LoVo (cell line): Measurements from ENCODE around the gene HMGCS1.
"Not testable (repeated sequence)": the region's sequence is repeated elsewhere in the genome, so short reads cannot be mapped to it uniquely, and the experiment has no call there.

ENCODE experiments used
- DNase-seq: peaks from one replicate; pipeline ENCODE4 v3.0.0-alpha.2; 2016; ENCODE audit warnings: low spot score

HMGCS1 gene

DNA sequence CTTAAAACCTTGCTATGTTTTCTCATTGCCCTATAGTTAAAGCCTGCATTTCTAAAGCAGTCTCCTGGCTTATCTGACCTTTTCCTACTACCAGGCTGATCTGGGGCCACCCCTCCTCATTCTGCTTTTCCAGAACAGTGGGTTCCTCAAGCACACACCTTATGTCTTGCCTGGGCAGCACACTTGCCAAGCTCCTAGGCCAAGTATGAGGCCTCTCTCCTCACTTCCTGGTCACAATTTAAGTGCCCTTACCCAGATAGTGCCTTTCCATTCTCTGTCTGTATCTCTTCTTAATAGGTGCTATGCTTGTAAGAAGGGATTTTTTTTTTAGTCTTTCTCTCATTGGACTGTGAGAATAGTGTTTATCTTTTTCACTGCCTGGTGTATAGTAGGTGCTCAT, 39.7 kb downstream of the HMGCS1 start:
- no peak for DNase-seq

DNA sequence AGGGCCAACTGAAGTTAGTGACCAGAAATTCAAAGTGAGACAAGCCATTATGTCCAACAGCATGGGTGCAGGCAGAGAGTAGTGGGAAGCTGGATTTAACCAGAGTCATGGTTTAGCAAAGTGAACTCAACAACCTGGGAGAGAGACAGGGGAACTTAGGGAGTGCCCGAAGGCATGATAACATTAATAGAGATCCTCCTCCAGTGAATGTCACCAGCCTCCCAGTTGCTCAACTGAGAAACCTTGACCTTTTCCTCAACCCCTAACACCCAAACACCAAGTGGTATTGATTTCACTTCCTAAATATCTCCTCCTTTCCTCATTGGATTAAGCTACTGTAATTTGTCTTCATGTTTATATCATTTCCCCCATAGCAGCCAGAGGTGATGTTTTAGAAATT, 42.6 kb downstream of the HMGCS1 start:
- DNase-seq, result no peak

DNA sequence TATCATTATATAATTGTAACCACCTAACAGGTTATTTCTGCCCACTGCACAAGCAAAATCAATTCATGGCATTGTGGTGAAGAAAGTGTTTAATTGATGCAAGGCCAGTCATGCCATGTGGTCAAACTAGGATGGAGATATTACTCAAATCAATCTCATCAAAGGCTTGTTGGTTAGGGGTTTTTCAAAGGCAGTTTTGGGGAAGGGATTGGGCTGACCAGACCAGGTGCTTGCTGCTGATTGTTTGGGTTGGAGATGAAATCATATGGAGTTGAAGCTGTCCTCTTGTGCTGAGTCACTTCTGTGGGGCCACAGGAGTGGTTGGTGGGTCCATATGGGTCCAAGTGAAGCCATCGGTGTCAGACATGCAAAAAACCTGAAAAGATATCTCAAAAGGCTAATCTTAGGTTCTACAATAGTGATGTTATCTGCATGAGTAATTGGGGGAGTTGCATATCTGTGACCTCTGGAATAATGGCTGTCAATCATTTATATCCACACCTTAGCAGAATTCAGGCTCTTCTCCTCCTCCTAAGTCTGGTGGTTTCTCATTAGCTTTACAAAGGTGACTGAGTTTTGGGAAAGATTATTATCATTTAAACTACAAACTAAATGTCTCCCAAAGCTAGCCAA, 44.9 kb downstream of the HMGCS1 start:
- DNase-seq, result no peak

DNA sequence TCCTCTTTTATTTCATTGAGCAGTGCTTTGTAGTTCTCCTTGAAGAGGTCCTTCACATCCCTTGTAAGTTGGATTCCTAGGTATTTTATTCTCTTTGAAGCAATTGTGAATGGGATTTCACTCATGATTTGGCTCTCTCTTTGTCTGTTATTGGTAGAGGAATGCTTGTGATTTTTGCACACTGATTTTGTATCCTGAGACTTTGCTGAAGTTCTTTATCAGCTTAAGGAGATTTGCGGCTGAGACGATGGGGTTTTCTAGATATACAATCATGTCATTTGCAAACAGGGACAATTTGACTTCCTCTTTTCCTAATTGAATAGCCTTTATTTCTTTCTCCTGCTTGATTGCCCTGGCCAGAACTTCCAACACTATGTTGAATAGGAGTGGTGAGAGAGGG, 50.9 kb downstream of the HMGCS1 start:
- not testable (repeated sequence) for DNase-seq

DNA sequence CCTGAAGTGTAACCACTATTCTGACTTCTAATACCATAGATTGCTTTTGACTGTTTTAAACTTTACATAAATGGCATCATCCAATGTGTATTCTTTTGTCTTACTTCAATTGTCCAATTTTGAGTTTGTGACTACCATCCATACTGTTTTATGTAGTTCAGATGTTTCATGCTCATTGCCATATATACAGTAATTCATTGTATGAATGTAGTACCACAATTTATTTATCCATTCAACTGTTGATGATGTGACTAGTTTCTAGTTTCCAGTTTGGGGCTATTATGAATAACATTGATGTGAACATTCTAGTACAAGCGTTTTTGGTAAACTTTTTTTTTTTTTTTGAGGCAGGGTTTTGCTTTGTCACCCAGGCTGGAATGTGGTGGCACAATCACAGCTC, 55.1 kb downstream of the HMGCS1 start:
- DNase-seq, result no peak

DNA sequence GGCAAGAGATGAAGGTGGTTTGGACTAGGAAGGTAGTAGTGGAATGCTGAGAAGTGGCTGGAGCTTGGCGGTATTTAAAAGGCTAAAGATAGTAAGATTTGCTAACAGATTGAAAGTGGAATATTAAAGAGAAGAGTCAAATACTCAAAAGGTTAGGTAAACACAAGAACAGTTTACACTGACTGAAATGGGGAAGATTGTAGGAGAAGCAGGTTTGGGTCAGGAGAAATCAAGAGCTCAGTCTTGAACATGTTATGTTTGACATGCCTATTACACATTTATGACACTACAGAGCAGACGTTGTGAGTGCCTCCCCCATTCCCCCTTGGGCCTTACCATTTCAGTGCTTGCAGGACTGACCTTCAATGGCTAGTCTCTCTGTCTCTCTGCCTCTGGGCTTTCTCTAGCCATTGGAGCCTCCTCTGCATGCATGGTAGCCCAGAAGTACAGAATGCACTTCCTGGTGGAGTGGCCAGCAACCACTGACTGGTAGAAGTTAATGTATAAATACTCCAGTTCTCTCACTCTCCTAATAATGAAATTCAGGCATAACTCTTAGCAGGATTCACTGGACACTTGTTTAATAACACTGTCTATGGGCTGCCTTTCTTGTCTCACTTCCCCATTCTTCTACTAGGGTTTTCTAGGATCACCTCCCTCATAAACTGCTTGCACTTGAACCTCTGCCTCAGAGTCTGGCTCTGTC, 56.8 kb downstream of the HMGCS1 start:
- no peak for DNase-seq

DNA sequence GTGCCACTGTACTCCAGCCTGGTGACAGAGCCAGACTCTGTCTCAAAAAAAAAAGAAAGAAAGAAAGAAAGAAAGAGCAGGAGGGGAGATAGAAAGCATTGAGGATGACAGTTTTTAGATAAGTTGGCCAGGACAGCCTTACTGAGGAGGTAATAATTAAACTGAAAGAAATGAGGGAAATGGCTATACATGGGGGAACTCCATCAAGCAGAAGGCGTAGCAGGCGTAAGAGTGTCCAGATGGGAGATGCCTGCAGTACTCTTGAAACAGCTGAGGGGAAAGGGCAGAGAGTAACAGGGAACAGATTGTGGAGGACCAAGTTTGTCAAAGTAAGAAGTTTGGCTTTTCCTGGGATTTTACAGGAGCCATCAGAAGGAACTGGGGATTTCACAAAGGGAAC, 57.5 kb downstream of the HMGCS1 start:
- no peak for DNase-seq

DNA sequence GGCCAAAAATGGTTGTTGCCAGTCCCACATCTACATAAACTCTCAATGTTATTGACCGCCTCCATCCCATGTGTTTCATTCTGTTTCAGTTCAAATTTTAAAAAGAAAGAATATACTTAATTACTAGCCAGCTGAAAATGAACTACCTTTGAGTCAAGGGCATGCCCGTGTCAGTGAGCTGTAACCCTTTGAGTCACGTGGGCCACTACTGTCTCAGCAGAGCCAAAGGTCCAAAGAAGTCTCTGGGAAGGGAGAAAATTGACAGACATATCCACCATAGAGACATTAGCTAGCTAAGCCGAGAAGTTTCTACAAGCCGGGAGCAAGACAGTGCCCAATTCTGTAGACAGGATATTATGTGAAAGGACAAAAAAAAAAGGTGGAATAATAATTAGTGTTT, 61.5 kb downstream of the HMGCS1 start:
- DNase-seq, result no peak

DNA sequence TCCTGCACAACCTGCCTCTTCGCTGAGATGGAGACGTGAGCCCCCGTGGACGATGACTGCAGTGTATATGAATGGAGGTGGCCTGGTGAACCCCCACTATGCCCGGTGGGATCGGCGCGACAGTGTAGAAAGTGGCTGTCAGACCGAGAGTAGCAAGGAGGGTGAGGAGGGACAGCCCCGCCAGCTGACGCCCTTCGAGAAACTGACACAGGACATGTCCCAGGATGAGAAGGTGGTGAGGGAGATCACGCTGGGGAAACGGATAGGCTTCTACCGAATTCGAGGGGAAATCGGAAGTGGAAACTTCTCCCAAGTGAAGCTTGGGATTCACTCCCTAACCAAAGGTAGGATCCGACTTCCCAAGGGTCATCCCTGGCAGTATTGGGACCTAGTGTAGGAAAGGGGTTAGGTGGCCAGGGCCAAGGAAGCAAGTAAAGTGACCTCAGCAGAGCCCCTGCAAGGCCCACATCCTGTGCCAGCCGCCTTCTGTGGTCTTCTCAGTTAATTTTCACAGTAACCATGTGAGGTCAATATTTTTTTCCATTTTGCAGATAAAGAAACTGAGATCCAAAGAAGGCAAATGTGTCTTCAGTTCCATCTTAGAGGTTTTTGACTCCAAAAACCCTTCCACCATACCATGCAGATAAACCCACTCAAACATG, 67.4 kb downstream of the HMGCS1 start:
- DNase-seq, result no peak

DNA sequence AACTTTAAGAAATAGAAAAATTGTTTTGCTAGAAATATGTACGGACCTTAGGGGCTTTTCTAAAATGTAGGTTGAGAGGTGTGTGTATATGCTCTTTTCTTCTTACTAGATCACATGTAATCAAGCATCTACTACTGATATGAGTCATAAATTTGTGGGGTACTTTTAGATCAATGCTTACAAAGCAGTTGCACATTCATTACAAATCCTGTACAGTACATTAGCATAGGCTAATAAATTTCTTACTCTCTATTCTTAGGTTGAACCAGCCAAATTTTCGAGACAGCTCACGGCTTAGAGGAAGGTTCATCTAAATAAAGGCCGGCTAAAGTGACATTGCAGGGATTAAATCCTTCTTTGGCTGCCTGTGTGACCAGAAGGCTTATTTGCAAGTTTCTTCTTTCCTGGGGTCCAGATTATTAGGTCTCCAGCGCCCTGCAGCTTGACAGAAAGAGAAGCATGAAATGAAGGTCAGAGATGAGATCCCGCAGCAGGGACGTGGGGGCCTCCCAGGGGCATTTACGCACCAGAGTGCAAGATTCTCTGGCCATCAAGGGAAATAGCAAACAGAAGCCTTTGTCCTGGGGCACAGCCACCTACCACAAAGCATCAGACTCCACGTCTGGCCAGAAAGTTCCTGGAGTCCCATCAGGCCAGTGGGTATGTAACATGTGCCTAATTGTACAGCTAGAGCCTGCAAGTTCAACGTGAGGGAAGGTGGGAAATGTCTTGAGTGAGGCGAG, 68.2 kb downstream of the HMGCS1 start:
- no peak for DNase-seq

DNA sequence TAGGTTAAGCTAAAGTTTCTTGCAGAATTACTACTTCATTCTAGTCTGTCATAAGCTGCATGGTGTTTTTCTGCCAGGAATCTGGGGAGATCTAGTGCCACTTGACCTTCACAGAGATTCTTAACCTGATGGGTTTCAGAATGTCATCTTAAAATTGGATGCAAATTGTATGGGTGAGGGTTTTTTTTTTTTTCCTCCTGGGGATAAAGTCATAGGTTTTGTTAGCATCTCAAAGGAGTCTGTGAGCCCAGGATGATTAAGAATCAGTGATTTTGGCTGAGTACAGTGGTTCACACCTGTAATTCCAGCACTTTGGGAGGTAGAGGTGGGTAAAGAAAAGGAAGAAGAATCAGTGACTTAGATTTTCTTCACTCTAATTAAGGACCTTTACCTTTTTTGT, 69.9 kb downstream of the HMGCS1 start:
- DNase-seq, result no peak

DNA sequence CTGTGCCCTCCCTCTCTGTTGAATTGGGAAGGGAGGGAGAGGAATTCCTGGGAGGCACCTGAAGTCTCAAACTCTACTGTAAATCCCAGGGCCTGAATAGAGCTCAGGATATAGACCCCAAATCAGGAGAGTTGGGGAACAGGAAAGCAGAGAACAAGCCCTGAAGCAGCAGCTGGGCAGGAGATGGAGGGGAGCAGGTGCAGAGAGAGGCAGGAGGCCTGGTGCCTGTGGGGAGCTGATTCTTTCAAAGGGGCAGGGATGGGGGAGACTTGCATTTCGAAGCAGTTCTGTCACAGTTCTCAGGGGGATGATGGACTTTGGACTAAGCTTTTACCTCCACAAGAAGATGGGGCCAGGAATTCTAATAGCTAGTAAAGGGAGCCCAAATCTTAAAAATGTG, 71.0 kb downstream of the HMGCS1 start:
- DNase-seq, result no peak
